GM19467 (cell line): ENCODE measurements around the gene EPS8L3.
"Not testable (repeated sequence)": the region's sequence is repeated elsewhere in the genome, so short reads cannot be mapped to it uniquely, and the experiment has no call there.

Experiments
- ATAC-seq: cut with Tn5 transposase; IDR thresholded peaks from one replicate; pipeline ENCODE4 v1.9.1; 2021; ENCODE audit warnings: mild to moderate bottlenecking, moderate library complexity; ENCODE audit not compliant: unreplicated experiment

The EPS8L3 gene

DNA sequence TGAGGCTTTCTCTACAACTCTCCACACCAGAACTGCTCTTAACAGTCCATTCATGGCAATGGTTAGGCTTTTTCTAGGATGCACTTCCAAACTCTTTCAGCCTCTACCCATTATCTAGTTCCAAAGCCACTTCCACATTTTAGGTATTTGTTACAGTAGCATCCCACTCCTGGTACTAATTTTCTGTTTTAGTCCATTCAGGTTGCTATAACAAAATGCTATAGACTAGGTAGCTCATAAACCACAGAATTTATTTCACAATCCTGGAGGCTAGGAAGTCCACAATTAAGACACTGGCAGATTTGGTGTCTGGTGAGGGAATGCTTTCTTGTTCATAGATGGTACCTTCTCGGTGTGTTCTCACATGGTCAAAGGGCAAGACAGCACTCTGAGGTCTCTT lies 17.3 kb upstream of the EPS8L3 start:
- ATAC-seq, result no peak

DNA sequence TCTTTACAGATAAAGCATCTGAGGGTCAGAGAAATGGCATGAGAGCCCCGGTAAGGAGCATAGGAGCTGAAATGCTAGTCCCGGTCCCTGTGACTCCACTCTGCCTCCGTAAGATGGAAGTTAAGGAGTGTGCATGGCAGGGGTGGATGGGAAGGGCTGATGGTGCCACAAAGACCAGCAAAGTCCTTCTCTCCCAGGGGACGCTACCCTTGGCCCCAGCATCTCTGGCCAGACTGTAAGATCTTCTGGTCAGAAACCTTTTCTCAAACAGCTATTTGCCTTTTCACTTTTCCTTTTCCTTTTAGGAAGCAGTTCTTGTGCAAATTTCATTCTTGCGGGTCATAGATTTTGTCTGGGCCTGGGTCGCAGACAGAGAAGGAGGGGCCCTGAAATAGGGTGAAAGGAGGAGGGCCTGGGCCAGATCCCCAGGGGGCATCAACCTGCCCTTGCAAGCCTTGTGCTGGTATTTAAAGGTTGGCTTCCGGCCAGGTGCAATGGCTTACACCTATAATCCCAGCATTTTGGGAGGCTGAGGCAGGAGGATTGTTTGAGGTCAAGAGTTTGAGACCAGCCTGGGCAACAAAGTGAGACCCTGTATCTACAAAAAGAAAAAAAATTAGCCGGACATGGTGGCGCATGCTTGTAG lies 14.4 kb upstream of the EPS8L3 start:
- ATAC-seq, result no peak

DNA sequence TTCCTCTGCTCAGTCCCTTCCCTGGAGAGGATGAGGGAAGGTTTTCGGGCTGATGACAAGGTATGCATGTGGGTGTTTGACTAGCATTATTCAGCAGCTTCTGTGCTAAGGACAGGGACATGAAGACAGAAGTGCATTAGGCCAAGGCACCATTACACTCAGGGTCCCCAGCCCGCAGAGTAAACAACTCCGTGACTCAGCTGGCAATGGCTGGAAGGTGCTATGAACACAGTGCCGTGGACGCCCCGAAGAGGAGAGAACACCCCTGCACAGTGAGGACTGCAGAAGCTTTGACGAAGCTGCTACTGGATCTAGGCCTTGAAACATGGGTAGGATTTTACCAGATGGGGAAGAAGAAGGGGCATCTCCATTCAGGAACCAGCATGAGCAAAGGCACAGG lies 13.7 kb upstream of the EPS8L3 start:
- no peak for ATAC-seq

DNA sequence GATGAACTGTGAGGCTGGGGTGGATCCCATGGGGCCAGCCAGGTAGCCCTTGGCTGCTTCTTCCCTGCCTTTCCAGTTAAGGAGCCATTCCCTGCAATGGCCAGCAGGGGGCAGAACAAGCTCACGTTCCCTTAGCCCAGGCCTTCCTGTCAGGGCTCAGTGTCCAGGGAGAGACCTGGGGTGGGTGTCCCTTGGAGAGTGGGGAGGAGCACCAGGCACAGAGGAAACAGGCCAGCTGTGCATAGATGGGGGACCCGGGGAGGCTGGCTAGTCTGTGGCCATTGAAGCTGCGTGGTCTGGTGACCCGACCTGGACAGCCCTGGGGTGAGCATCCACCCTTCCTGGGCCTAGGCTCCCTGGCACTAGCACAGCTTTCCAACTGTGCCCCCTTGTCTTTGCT lies 13.2 kb upstream of the EPS8L3 start:
- ATAC-seq, result no peak

DNA sequence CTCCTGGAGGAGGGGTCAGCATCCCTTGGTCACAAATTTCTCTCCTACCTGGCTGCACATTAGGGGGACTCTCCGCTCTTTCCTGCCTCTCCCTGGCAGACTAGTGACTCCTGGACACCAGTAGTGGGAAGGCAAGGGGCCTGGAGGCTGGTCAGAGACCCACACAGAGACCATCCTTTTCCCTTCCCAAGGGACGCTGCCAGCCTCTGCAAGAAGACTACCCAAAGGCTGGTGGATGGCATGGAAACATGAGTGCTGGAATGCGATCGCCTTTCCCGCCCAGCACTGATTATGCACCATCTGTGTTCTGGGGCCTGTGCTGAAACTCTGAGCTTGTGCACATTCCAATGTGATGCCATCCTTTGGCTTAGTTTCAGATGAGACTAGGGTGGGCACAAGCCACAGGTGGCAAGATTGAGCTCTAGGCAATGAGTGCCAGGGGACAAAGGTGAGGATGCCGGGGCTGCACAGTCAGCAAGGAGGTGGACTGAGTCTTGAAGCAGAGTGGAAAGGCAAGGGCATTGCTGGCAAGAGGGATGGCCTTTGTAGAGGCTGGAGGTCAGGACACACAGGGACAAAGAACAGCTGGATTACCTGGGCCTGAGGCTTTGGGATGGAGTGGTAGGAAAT lies 12.6 kb upstream of the EPS8L3 start:
- ATAC-seq, result no peak

DNA sequence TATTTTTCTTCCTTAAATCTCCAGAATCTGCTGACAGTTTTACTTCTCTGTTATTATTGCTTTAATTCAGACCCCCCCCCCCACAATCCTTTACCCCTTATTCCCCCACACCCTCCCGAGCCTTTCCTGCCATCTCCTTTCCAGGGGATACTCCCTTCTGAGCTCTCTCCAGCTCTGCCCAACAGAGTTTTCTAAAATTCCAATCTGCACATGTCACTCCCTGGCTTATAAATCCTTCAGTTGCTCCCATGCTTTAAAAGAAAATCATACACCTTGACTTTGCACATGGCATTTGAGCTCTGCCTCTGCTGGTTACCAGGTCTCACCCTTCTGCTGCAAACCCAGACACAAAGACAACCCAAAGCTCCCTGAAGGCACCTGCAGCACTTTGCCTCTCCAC lies 11.7 kb upstream of the EPS8L3 start:
- ATAC-seq, result no peak

DNA sequence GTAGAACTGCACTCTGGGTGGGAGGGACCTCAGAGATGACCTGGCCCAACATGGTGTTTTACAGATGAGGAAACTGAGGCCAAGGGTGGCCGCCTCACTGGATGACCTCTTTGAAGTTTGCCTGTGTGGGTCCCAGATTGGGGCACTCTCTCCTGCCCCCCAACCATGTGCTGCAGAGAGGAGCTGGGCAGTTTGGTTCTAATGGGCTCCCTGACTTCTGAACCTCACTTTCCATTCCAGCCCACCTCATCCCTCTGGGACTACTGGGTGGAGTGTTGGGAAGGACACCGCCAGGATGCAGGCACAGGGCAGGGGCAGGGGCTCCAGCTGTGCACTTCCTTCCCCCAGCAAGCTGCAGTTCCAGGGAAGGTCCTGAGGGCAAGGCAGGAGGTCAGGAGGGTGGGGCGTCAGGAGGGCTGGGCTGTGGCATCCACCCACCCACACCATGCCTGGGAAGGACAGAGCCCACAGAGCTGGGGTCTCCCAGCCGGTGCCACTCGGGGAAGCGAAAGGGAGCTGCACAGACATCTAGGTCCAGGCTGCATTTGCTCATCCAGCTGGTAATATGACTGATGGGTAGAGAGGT lies 10.3 kb upstream of the EPS8L3 start:
- ATAC-seq, result no peak

DNA sequence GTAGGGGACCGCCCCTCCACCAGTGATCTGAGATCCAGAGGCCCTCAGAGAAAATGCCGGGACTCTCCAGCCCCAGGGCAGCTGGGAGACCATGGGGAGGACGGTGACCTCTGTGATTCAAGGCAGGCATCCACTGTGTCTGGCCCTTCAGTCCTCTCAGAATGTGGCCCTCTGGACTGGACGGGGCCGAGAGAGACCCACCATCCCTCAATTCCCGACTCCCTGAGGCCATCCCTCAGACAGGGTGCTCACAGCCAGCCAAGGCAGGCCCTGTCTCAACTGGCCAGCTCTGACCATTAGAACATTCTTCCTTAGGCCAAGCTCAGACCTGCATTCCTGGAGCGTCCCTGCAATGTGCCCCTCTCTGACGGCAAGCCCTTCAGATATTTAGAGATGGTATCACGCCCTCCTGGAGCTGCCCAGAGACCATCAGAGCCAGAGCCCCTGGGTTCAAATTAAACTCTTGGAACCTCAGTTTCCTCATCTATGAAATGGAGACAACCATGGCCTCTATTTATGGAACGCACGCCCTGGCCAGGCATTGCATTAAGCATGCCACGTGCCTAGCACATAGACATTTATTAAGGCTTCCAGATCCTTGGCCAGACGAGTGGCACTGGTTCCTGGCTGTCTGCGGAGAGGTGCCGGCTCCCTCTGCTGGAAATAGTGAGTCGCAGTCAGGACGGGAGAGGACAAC lies 9.6 kb upstream of the EPS8L3 start:
- peak; percentile 58 for ATAC-seq

DNA sequence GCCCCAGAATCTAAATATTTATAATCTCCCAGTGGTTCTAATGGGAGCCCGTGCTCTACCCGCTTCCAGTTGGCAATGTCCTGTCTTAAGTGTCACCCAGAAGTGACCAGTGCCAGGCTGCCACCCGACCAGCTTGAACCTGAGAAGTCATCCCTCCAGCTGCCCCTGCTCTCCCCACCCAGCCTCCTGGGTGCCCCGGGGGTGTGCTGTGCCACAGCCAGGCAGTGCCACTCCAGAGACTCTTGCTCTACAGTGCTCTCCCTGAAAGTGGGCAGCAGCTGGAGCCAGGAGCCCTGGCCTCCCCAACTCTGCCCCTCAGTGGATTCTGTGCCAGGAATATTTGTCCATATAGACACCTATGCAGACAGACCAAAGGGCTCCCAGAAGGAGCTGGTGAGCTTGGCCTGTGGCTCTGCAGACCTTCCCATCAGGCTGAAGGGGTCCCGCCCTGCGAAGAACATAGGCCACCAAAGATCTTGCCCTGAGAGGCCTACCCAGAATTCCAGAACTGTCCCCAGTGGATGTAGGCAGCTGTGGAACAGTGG lies 9.0 kb upstream of the EPS8L3 start:
- ATAC-seq, result no peak

DNA sequence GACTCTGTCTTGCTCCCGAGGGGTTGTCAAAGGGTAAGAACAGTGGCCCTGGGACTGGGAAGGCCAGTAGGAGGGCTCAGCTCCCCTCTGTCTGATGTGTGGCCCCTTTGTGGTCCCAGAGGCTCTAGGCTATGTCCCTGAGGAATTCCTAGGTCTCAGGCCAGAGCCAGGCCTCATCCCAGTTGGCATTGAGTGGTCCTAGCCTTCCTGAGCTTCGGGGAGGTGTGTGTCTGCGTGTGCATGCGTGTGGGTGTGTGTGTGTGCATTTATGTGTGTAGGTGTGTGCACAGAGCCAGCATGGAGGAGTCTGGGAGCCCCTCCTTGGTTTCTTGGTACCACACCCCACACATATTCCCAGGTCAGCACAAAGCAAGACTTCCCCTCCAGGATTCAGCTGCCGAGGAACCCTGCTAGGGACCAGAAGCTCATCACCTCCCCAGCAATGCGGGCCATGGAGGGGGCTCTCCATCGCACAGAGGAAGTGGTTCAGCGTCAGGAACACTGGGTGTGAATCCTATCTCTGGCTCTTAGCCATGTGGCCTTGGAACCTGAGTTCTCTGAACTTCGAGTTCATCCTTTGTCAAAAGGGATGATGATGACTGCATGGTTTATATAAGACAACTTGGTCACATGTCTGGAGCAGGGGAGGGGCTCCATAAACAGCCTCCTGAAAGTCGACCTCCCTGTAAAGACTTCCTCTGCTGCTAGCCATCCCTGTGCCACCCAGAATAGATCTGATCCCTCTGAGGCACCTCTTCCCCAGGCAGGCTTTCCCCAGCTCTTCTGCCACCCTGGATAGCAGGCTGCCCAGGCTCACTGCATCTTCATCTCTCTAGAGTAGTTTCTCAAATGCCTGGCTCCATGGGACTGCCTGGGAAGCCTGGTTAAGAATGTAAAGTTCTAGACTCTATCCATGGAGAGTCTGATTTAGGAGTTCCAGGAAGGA lies 8.3 kb upstream of the EPS8L3 start:
- no peak for ATAC-seq

DNA sequence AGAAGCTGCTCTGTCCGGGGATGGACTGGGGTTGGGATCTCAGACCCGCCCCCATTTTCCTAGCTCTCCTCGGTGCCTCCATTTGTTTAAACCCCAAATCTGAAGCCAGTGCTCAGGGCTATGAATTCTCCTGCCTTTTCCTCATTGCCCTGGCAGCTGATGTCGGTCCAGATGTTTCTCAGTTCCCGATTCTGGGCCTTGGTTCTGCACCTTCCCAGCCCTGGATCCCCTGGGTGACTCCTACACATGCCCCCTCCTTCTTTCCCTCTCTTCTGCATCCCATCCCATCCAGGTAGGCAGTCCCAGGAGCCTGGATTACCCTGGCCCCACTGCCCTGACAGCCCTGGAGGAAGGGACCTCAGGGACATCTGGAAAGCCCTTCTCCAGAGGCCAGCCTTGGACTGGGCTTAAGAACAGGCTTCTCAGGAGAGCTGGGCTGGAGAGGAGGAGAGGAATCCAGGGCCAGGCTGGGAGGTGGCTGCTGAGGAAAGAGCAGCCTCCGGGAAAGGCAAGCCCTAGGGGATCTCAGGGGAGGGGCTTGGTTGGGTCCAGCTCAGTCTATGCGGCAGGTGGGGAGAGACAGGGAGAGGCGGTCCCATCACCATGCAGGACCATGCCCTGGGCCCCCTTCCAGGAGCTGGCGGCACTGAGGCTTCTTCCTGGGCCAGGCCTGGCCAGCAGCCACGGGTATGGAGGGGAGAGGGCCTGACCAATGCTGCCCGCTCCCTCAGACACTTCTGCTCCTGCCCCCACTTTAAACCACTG lies 6.8 kb upstream of the EPS8L3 start:
- ATAC-seq, result no peak

DNA sequence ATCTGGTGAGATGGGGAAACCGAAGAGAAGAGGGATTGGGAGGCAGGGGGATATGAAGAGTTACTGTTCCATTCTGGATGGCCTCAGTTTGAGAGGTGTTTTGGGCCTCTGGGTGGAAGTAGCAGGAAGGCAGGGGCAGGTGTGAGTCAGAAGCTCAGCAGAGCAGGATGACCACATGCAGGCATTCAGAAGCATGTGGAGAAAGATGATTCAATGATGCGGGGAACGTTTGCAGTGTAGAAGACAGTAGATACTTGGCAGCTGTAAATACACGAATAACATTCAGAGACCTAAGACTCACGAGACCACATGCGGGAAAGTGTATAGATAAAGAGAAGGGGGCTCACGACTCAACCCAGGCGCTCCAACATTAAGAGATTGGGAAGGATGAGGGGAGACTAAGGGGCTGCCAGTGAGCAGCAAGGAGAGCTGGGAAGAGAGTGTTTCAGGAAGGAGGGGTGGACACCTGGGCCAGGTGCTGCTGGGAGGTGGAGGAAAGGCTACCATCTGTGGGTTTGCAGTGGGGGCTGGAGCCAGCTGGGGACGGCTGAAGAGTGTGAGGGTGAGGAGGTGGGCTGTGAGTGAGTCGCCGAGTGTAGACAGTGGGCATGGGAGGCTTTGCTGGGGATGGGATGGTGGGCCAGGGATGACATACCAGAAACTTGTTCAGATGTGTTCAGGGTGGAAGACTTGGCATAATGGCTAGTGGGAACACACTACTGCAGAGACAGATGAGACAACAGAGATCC lies 5.8 kb upstream of the EPS8L3 start:
- ATAC-seq, result no peak

DNA sequence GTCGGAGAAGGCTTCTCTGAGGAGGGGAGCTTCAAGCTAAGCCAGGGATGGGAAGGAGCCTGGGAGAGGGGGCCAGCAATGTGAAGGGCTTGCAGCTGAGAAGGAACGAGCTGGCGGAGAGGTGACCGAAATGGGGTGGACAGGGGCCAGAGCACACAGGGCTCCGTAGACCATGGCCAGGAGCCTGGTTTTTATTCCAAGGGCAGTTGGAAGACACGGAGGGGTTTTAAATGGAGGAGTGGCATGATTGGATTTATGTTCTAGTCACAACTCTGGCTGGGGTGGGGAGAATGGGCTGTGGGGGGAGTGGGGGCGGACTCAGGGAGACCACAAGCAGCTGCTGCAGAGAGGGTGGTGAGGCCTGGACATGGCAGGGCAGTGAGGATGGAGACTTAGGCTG lies 5.1 kb upstream of the EPS8L3 start:
- ATAC-seq, result no peak

DNA sequence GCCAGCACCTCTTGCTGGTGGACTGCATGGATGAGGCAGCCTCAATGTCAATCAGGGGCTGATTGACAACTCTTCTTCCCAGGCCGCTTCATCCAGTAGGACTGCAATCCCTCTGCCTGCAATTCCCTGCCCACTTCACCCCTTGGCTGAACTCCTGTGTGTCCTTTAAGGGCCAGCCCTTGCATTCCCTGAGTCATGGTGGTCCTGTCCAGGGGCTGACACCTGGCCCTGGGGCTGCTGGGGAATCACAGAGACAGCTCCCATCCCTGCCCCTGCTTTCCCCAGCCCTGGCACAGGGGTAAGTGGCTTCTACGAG lies 4.6 kb upstream of the EPS8L3 start:
- no peak for ATAC-seq

DNA sequence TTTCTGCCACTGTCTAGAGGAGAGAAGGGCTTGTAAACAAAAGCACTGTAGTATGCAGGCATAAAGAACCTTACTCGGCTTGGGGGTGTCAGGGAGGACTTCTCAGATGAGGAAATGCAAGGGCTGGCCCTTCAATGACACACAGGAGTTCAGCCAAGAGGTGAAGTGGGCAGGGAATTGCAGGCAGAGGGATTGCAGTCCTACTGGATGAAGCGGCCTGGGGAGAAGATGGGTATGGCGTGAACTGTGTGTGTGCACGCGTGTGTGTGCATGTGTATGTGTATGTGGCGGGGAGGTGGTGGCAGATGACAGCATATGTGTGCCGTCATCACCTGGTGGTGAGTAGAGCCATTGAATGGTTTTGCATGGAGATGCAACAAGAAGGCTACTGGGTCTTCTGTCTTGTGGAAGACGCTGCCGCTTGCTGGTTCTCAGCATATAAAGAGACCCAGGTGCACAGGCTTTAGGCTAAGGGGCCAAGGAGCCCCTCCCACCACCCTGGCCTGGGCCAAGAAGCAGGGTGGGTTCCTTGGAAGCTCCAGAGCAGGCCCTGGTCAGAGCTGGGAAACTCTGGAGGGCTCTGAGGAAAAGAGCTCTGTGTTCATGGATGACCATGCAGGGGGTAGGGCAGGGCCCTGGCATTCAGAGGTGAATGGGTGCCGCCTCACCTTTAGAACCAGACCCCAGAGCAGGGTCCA lies 4.1 kb upstream of the EPS8L3 start:
- ATAC-seq, result no peak

DNA sequence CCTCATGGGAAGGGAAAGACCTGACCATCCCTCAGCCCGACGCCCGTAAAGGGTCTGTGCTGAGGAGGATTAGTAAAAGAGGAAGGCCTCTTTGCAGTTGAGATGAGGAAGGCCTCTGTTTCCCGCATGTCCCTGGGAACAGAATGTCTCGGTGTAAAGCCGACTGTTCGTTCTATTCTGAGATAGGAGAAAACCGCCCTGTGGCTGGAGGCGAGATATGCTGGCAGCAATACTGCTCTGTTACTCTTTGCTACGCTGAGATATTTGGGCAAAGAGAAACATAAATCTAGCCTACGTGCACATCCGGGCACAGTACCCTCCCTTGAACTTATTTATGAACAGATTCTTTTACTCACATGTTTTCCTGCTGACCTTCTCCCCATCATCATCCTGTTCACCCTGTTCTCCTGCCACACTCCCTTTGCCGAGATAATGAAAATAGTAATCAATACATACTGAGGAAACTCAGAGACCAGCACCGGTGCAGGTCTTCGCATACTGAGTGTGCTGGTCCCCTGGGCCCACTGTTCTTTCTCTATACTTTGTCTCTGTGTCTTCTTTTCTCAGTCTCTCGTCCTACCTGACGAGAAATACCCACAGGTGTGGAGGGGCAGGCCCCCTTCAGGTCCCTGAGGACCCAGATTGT lies 3.4 kb upstream of the EPS8L3 start:
- ATAC-seq, result not testable (repeated sequence)

DNA sequence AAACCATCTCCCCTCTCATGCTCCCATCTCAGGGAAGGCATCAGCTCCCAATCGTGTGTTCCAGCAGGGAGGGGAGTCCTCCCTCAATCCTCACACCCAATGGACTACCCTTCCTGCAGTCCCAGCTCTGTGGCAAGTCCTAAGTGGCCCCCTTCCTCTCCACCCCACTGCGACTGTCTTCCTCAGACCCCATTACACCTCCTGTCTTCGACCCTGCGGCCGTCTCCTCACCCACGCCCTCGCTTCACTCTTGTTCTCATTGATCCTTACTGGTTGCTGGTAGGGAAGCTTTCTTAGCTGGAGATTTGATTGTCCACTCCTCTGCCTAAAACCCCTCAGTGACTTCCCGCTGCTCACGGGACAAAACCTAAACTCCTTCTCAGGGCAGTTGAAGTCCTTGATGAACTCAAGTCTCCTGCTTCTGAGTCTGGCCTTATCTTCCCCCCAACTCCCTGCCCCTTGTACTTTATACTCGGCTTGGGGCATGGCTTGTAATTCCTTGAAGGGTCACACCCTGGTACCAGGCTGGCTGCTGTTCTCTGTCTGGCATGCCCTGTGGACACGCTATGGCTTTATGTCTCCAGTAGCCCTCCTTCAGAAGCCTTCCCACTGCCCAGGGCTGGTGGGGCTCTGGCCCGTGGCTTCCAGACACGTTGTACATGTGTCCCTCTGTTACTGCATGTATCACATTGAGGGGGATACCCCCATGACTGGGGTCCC lies 2.3 kb upstream of the EPS8L3 start:
- no peak for ATAC-seq

DNA sequence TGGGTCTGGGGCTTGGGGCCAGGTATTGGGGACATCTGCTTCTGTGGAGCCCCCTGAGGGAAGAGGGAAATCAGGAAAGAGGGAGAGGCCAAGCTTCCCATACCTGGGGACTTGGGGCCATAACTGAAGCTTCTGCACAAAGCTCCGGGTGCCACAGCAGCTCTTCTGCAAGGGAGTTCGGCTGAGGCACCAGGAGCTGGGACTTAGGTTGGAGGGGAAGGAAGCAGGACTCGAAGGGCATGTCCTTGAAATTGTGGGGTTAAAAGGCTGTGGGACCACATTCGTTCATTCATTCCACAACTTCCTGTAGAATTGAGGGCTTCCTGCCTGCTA lies 1.7 kb upstream of the EPS8L3 start:
- ATAC-seq, result no peak
